ENCODE measurements around the gene TCL1A. TPM values are rescaled to one million over a fixed set of nuclear protein-coding genes. Genes with fewer than 3 reads are reported as not detected.

TCL1A gene
- total RNA-seq, 1 experiment from 2014 or later: 1.1 TPM

DNA sequence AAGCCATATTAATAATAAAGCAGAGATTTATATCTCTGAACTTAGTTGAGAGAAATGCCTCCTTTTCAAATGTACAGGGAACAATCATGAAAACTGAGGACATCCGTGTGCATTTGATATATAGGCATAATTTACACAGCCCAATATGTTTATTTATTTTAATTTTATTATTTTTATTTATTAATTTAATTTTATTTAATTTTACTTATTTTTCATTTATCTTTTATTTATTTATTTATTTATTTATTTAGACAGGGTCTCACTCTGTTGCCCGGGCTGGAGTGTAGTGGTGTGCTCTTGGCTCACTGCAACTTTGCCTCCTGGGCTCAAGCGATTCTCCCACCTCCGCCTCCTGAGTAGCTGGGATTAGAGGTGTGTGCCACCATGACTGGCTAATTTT is 8.4 kb downstream of the TCL1A start (continued):
- TF ChIP-seq, protein P1, sequence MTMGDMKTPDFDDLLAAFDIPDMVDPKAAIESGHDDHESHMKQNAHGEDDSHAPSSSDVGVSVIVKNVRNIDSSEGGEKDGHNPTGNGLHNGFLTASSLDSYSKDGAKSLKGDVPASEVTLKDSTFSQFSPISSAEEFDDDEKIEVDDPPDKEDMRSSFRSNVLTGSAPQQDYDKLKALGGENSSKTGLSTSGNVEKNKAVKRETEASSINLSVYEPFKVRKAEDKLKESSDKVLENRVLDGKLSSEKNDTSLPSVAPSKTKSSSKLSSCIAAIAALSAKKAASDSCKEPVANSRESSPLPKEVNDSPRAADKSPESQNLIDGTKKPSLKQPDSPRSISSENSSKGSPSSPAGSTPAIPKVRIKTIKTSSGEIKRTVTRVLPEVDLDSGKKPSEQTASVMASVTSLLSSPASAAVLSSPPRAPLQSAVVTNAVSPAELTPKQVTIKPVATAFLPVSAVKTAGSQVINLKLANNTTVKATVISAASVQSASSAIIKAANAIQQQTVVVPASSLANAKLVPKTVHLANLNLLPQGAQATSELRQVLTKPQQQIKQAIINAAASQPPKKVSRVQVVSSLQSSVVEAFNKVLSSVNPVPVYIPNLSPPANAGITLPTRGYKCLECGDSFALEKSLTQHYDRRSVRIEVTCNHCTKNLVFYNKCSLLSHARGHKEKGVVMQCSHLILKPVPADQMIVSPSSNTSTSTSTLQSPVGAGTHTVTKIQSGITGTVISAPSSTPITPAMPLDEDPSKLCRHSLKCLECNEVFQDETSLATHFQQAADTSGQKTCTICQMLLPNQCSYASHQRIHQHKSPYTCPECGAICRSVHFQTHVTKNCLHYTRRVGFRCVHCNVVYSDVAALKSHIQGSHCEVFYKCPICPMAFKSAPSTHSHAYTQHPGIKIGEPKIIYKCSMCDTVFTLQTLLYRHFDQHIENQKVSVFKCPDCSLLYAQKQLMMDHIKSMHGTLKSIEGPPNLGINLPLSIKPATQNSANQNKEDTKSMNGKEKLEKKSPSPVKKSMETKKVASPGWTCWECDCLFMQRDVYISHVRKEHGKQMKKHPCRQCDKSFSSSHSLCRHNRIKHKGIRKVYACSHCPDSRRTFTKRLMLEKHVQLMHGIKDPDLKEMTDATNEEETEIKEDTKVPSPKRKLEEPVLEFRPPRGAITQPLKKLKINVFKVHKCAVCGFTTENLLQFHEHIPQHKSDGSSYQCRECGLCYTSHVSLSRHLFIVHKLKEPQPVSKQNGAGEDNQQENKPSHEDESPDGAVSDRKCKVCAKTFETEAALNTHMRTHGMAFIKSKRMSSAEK (CRISPR knock-in tag; IDR thresholded peaks at IDR 0.05; ENCODE audit: borderline replicate concordance): no peak
- no peak for TF ChIP-seq PRDM15 (CRISPR knock-in tag; IDR thresholded peaks at IDR 0.05)
- TF ChIP-seq ZNF263 (CRISPR knock-in tag; IDR thresholded peaks at IDR 0.05; ENCODE audit: low read depth): no peak

GRCh38 chr14:95703805-95704204 is 10.1 kb downstream of the TCL1A start:
- Mint-ChIP-seq H3K36me3 (no peaks in the 10 kb centered on the region), H3K27me3 (ENCODE audit: low read depth) (peaks cover 86% of the 10 kb centered on the region), H3K27ac (no peak overlapping the region), H3K9me3 (no peaks in the 10 kb centered on the region), H3K4me1 (peaks cover 55% of the 10 kb centered on the region), H3K4me3 (no peak overlapping the region)
- TF ChIP-seq PRRX2 (CRISPR knock-in tag; IDR thresholded peaks at IDR 0.05) (no peak), ZNF396 (CRISPR knock-in tag; IDR thresholded peaks at IDR 0.05; ENCODE audit: borderline replicate concordance) (no peak), SP1 (CRISPR knock-in tag; conservative IDR thresholded peaks at IDR 0.05) (no peak), NFATC4 (CRISPR knock-in tag; IDR thresholded peaks at IDR 0.05) (no peak), ZNF138 (CRISPR knock-in tag; conservative IDR thresholded peaks at IDR 0.05) (no peak), PRDM15 (CRISPR knock-in tag; IDR thresholded peaks at IDR 0.05) (no peak), RELA (CRISPR knock-in tag; IDR thresholded peaks at IDR 0.05; ENCODE audit: borderline replicate concordance) (no peak), NR1H2 (CRISPR knock-in tag; IDR thresholded peaks at IDR 0.05) (no peak), MYBL2 (CRISPR knock-in tag; IDR thresholded peaks at IDR 0.05) (no peak), ZNF671 (CRISPR knock-in tag; IDR thresholded peaks at IDR 0.05) (no peak), ERG (CRISPR knock-in tag; IDR thresholded peaks at IDR 0.05) (no peak), IRF2 (CRISPR knock-in tag; IDR thresholded peaks at IDR 0.05; ENCODE audit: borderline replicate concordance, low read depth) (no peak), ZBTB43 (CRISPR knock-in tag; IDR thresholded peaks at IDR 0.05) (no peak), ZNF219 (CRISPR knock-in tag; IDR thresholded peaks at IDR 0.05; ENCODE audit: borderline replicate concordance) (no peak), CREM (CRISPR knock-in tag; IDR thresholded peaks at IDR 0.05) (no peak)
- TF ChIP-seq, protein P2, sequence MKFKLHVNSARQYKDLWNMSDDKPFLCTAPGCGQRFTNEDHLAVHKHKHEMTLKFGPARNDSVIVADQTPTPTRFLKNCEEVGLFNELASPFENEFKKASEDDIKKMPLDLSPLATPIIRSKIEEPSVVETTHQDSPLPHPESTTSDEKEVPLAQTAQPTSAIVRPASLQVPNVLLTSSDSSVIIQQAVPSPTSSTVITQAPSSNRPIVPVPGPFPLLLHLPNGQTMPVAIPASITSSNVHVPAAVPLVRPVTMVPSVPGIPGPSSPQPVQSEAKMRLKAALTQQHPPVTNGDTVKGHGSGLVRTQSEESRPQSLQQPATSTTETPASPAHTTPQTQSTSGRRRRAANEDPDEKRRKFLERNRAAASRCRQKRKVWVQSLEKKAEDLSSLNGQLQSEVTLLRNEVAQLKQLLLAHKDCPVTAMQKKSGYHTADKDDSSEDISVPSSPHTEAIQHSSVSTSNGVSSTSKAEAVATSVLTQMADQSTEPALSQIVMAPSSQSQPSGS (CRISPR knock-in tag; IDR thresholded peaks at IDR 0.05; ENCODE audit: borderline replicate concordance, low read depth): no peak
- TF ChIP-seq, protein P3, sequence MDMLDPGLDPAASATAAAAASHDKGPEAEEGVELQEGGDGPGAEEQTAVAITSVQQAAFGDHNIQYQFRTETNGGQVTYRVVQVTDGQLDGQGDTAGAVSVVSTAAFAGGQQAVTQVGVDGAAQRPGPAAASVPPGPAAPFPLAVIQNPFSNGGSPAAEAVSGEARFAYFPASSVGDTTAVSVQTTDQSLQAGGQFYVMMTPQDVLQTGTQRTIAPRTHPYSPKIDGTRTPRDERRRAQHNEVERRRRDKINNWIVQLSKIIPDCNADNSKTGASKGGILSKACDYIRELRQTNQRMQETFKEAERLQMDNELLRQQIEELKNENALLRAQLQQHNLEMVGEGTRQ (CRISPR knock-in tag; IDR thresholded peaks at IDR 0.05): no peak
- CTCF ChIA-PET: interaction anchor here (1.4 kb wide), 1 partner anchor 70 kb away, joined by 3 read pairs; no protein-coding TSS in a partner anchor
- POLR2A ChIA-PET: no interaction called here
- DNase-seq (ENCODE audit: low spot score) (no peak), ATAC-seq (no peak)

All from WTC11 (cell line).